ENCODE measurements around the gene ITGAX.
"Not testable (repeated sequence)": the region's sequence is repeated elsewhere in the genome, so short reads cannot be mapped to it uniquely, and the experiment has no call there.

The ITGAX gene

DNA sequence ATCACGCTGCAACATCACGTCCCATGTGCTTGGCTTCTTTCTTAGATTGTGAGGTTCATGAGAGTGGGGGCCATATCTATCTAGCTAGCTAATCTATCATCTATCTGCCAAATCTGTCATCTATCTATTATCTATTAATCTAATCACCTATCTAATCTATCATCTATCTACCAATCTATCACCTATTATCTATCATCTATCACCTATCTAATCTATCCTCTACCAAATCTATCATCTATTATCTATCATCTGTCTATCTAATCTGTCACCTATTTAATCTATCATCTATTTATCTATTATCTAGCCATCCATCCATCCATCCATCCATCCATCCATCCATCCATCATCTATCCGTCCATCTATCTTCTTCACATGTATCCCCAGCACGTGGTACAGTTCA is 59.0 kb downstream of the ITGAX start:
- no peak for TF ChIP-seq ZFX (IDR thresholded peaks at IDR 0.05; ENCODE audit: borderline replicate concordance)
- TF ChIP-seq, protein P1, sequence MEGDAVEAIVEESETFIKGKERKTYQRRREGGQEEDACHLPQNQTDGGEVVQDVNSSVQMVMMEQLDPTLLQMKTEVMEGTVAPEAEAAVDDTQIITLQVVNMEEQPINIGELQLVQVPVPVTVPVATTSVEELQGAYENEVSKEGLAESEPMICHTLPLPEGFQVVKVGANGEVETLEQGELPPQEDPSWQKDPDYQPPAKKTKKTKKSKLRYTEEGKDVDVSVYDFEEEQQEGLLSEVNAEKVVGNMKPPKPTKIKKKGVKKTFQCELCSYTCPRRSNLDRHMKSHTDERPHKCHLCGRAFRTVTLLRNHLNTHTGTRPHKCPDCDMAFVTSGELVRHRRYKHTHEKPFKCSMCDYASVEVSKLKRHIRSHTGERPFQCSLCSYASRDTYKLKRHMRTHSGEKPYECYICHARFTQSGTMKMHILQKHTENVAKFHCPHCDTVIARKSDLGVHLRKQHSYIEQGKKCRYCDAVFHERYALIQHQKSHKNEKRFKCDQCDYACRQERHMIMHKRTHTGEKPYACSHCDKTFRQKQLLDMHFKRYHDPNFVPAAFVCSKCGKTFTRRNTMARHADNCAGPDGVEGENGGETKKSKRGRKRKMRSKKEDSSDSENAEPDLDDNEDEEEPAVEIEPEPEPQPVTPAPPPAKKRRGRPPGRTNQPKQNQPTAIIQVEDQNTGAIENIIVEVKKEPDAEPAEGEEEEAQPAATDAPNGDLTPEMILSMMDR (IDR thresholded peaks at IDR 0.05) = no peak
- no peak overlapping the region for H3K27ac ChIP-seq

DNA sequence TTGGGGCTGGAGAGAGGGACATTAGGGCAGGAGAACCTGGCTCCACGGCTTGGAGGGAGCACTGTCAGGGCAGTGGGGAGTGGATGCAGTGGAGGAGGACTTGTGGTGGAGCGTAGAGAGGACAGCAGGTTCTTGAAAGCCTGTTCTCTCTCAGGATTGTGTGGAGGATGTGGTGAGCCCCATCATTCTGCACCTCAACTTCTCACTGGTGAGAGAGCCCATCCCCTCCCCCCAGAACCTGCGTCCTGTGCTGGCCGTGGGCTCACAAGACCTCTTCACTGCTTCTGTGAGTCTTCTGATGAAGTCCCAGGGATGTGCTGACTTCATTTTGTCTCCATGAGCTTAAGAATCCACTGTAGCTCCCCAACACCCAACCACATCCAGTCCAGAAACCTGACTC is 59.7 kb downstream of the ITGAX start:
- TF ChIP-seq ZFX (IDR thresholded peaks at IDR 0.05; ENCODE audit: borderline replicate concordance) = no peak
- TF ChIP-seq, protein P1 (IDR thresholded peaks at IDR 0.05) = no peak
- H3K27ac ChIP-seq = no peak overlapping the region

DNA sequence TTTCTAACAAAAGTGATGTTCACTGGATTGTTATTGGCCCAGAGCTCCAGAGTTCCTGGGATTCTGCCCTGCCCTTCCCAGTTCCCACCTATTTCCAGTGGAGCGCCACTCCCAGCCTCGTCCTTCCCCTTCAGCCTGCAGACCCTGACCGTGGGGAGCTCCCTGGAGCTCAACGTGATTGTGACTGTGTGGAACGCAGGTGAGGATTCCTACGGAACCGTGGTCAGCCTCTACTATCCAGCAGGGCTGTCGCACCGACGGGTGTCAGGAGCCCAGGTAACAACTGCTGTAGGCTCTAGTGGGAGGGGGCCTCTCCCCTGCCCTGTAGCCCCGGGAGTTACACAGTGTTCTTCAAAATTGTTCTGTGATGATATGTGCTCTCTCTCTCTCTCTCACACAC is 61.4 kb downstream of the ITGAX start:
- TF ChIP-seq, protein P1 (IDR thresholded peaks at IDR 0.05) = no peak
- no peak for TF ChIP-seq ZFX (IDR thresholded peaks at IDR 0.05; ENCODE audit: borderline replicate concordance)
- H3K27ac ChIP-seq = no peak overlapping the region

DNA sequence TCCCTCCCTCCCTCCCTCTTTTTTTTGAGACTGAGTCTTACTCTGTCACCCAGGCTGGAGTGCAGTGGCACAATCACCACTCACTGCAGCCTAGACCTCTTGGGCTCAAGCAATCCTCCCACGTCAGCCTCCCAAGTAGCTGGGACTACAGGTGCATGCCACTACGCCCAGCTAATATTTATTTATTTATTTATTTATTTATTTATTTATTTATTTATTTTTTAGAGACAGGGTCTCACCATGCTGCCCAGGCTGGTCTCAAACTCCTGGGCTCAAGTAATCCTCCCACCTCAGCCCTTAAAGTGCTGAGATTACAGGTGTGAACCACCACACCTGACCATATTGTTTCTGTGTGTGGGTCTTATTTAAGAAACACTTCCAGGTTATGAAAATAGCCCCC is 62.1 kb downstream of the ITGAX start:
- H3K27ac ChIP-seq = not testable (repeated sequence)

DNA sequence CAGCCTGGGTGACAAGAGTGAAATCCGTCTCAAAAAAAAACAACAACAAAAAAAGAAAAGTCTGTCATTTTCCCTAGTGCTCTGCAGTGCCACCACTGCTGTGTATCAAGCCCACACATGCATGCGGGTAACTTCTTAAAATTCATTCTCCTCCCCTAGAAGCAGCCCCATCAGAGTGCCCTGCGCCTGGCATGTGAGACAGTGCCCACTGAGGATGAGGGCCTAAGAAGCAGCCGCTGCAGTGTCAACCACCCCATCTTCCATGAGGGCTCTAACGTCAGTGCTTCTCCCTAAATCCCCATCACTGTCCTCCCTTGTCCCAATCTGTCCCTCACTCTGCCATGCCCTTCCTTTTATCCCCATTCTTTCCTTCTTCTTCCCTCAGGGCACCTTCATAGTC is 62.9 kb downstream of the ITGAX start:
- no peak for TF ChIP-seq ZFX (IDR thresholded peaks at IDR 0.05; ENCODE audit: borderline replicate concordance)
- TF ChIP-seq, protein P1 (IDR thresholded peaks at IDR 0.05) = no peak
- H3K27ac ChIP-seq = no peak overlapping the region

DNA sequence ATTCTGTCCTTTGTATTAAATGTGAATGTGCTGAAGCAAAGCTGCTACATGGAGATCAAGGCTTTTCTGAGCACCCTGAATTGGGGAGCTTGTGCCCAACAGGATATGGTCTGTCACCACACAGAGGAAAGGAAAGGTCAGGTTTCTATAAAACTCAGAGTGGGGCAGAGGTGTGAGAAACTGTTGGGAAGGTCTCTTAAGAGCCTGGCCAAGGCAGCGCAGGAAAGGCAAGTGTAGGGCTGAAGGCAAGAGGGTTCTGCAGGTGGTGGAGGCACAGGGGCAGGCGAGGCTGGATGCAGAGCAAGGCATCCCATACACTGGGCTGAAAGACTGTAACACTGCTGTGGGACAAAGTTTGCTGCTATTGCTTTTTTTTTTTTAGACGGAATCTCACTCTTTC is 65.1 kb downstream of the ITGAX start:
- TF ChIP-seq, protein P1 (IDR thresholded peaks at IDR 0.05) = no peak
- no peak for TF ChIP-seq ZFX (IDR thresholded peaks at IDR 0.05; ENCODE audit: borderline replicate concordance)
- H3K27ac ChIP-seq = no peak overlapping the region

DNA sequence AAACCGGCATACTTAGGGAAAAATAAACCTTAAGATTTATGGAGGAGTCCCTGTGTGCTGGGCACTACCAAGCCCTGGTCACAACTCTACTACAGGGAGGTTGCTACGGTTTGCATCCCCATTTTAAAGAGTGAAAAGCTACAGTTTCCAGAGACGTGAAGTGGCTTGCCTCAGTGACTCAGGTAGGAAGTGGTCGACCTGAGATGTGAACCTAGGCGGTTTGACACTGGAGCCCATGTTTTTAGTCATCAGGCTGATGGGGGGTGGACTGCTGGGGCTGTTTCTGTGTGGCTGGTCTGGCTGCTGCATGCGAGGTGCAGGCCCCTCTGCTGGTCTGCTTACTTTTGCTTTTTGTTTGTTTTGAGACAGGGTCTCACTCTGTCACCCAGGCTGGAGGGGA is 66.6 kb downstream of the ITGAX start:
- TF ChIP-seq, protein P1 (IDR thresholded peaks at IDR 0.05) = no peak
- TF ChIP-seq ZFX (IDR thresholded peaks at IDR 0.05; ENCODE audit: borderline replicate concordance) = no peak
- H3K27ac ChIP-seq = no peak overlapping the region

DNA sequence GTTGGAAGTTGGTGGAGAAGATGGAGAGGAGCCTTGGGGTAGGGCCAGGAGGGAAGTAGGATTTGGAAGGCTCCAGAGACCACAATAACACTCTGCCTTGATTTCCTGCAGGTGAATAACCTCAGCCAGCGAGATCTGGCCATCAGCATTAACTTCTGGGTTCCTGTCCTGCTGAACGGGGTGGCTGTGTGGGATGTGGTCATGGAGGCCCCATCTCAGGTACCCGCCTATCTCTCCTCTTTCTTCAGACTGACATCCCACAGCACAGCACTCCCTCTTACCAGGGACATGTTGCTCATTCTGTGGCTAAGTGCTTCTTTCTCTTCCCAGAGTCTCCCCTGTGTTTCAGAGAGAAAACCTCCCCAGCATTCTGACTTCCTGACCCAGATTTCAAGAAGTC is 68.3 kb downstream of the ITGAX start:
- TF ChIP-seq, protein P1 (IDR thresholded peaks at IDR 0.05) = no peak
- no peak for TF ChIP-seq ZFX (IDR thresholded peaks at IDR 0.05; ENCODE audit: borderline replicate concordance)
- H3K27ac ChIP-seq = no peak overlapping the region
